GM19193 (cell line): Measurements from ENCODE around the gene PPP3CA.

Experiments used
- POLR2A ChIP-seq: IDR thresholded peaks from 4 replicates; pipeline ENCODE4 v1.6.1; 2011; ENCODE audit not compliant: insufficient read depth, insufficient read length; ENCODE audit errors: extremely low read depth

The PPP3CA gene

GRCh38 chr4:101229116-101229515 lies 118.2 kb downstream of the PPP3CA start:
- TF ChIP-seq POLR2A, result no peak

DNA sequence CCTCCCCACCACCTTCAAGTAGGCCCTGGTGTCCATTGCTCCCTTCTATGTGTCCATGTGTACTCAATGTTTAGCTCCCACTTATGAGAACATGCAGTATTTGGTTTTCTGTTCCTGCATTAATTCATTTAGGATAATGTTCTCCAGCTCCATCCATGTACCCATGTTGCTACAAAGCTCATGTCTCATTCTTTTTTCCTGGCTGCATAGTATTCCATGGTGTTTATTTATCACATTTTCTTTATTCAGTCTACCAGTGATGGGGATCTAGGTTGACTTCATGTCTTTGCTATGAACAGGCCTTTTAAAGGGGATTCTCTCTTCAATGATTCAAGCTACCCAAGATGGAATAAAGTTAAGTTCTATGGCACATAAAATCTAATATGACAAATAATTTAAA lies 119.6 kb downstream of the PPP3CA start:
- TF ChIP-seq POLR2A, result no peak

GRCh38 chr4:101224358-101225218 lies 122.7 kb downstream of the PPP3CA start:
- no peak for TF ChIP-seq POLR2A

GRCh38 chr4:101222156-101222845 lies 125.0 kb downstream of the PPP3CA start:
- TF ChIP-seq POLR2A, result no peak

GRCh38 chr4:101221294-101221693 lies 126.0 kb downstream of the PPP3CA start:
- TF ChIP-seq POLR2A, result no peak

GRCh38 chr4:101218894-101219293 lies 128.4 kb downstream of the PPP3CA start:
- no peak for TF ChIP-seq POLR2A

- no peak for TF ChIP-seq POLR2A
These were observed 129.0 kb downstream of the PPP3CA start for GRCh38 chr4:101218346-101218745.

DNA sequence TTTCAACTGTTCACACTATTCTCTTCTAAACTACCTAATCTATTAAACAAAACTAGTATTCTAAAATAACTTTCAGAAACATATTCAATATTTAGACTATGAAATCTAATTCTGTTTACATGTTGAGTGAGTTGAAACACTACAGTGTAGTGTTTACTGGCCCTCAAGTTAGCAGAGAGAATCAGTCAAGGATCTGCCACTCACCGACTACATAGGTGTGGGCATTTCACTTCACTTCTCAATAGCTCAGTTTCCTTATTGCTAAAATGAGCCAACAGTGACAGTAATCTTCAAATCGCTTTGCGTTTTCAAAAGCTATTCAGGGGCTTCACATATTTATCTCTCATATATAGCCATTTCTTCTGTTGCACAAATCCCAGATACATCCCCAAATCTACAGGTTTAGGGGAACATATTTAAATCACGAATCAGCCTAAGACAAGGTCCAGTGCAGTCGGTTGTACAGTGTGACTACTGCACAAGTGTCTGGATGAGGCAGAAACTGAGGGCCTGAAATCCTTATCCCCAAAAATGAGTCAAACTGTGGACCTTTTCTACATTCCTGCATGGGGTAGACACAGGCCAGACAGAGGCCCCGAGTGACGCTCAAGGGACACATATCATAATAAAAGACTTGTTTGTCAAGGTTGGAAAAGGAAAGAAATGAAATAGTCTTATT lies 129.8 kb downstream of the PPP3CA start:
- TF ChIP-seq POLR2A, result no peak

GRCh38 chr4:101211146-101211553 lies 136.2 kb downstream of the PPP3CA start:
- no peak for TF ChIP-seq POLR2A

GRCh38 chr4:101210331-101210730 lies 137.0 kb downstream of the PPP3CA start:
- TF ChIP-seq POLR2A, result no peak

DNA sequence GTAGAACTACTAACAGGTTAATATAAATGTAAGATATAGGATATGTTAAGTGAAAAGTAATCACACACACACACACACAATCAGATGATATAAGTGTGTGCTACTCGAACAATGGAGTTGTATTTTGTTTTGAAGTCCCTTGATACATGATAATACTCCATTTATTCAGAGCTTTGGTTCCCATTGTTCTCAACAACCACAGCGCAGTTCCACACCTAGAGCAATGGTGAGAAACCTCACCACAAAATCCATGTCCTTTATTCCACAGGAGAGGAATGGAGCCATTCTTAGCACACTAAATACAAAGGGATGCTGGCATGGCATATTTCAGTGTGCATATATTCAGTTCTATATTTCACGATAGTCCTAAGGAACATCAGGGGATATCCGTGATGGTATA lies 139.2 kb downstream of the PPP3CA start:
- no peak for TF ChIP-seq POLR2A

DNA sequence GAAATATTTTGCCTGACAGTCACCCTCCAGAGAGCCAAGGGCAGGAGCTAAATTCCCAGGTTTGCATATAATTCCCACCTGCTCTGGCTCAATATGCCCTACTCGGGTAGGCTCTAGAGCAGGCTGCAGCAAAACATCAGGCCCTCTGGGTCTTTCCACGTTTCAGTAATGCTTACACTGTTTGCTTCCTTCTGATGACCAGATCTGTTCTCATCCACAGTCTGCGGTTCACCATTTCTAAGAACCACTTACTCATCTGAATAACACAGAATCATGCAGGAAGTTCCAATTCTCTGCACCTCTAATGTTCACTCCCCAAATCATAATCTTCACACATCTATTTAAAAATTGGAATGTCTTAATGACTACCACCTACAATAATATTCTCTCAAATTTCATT lies 141.4 kb downstream of the PPP3CA start:
- TF ChIP-seq POLR2A, result no peak

DNA sequence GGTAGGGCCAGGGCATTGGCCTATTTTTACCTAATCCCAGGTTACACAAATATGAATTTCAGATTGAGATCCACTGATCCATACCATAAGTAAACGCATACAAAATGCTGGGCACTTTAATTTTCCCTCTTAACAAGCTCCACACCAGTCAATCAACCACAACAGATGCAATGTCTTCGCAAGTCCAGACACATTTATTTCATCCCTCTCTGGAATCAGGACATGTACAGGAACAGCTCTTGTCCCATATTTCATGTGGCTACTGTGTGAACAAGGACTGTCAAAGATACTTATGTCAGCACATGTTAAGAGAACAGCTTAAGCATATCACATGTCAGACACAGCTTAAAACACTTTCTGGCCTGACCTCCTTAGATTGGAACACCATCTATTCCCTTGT lies 145.9 kb downstream of the PPP3CA start:
- no peak for TF ChIP-seq POLR2A

- no peak for TF ChIP-seq POLR2A
These were observed 146.8 kb downstream of the PPP3CA start for GRCh38 chr4:101200561-101200960.

DNA sequence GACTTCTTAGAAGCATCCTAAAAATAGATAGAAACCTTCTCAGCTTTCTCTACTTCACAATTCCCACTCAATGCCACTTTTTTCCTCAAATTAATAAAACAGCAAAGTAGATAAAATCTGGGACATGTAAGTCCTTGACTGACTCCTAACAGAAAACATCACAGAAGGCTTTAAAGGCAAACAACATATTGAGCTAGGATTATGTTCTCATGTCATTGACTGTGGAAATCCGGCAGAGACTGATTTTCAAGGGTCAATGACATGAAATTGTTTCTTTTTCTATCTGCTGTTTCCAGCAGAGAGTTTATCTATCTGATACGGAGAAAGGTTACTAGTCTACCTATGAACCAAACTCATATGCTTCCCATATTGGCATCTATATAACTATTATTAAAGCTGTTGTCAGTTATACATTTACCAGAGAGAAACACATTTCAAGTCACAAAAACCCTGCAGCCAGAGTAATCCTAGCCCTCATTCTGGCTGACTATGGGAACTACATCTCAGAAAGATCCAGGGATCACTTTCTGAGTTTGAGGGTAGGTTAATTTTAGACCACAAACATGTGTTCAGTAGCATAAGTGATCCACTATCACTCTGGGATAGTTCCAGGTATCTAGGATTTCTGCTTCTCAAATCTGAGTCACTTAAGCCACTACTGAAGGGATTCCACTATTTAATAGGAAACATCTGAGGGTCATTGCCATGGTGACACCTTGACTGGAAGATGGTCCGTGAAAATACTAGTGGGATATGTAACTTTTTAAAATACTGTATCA lies 147.6 kb downstream of the PPP3CA start:
- no peak for TF ChIP-seq POLR2A
